Spleen (tissue), 11 donors: ENCODE measurements around the gene LGR6. TPM values are rescaled to one million over a fixed set of nuclear protein-coding genes. Genes with fewer than 3 reads are reported as not detected.
"Not testable (repeated sequence)": the region's sequence is repeated elsewhere in the genome, so short reads cannot be mapped to it uniquely, and the experiment has no call there.

Experiments used
- DNase-seq: peaks from one replicate; pipeline ENCODE4 v3.0.0-alpha.2; 2020
- H3K27ac ChIP-seq, 8 donors: fragments of 200-600 bp; sonication (generic) in 7 of 8; 1 replicate in 4 of 8; 2 replicates in 4 of 8; pipeline versions ENCODE4 v1.5.0 to v1.8.0; 2016 to 2021; ENCODE audit warnings: inconsistent platforms in 4 of 8, mild to moderate bottlenecking in 4 of 8, moderate library complexity in 1 of 8
- H3K27me3 ChIP-seq, 7 donors: fragments of 200-600 bp; sonication (generic) in 6 of 7; replicated peaks in 1 of 7; 1 replicate in 4 of 7; 2 replicates in 3 of 7; pipeline versions ENCODE4 v1.5.0 to v1.8.0; 2016 to 2021; ENCODE audit warnings: inconsistent platforms in 3 of 7, mild to moderate bottlenecking in 1 of 7
- H3K36me3 ChIP-seq, 6 donors: fragments of 200-600 bp; sonication (generic) in 5 of 6; 1 replicate in 4 of 6; 2 replicates in 2 of 6; pipeline versions ENCODE4 v1.5.0 to v1.8.0; 2016 to 2021; ENCODE audit warnings: inconsistent platforms in 2 of 6
- H3K4me1 ChIP-seq, 6 donors: fragments of 200-600 bp; sonication (generic) in 5 of 6; 1 replicate in 3 of 6; 2 replicates in 3 of 6; pipeline versions ENCODE4 v1.5.0 to v1.8.0; 2016 to 2021; ENCODE audit warnings: inconsistent platforms in 3 of 6
- H3K4me3 ChIP-seq, 8 donors: fragments of 200-600 bp; sonication (generic) in 7 of 8; 1 replicate in 4 of 8; 2 replicates in 4 of 8; pipeline versions ENCODE4 v1.5.0 to v1.8.0; 2016 to 2021; ENCODE audit warnings: inconsistent platforms in 4 of 8, mild to moderate bottlenecking in 4 of 8, moderate library complexity in 2 of 8
- H3K9me3 ChIP-seq, 8 donors: fragments of 200-600 bp; sonication (generic) in 7 of 8; 1 replicate in 4 of 8; 2 replicates in 4 of 8; pipeline versions ENCODE4 v1.5.0 to v1.8.0; 2016 to 2021; ENCODE audit warnings: inconsistent platforms in 4 of 8
- CTCF ChIP-seq, 11 experiments: fragments of 200-600 bp in 7 of 11; fragments of 450-650 bp in 4 of 11; sonication (generic) in 4 of 11; IDR thresholded peaks in 8 of 11; conservative IDR thresholded peaks in 3 of 11; 1 replicate in 7 of 11; 2 replicates in 4 of 11; pipeline versions ENCODE4 v1.4.0 to v1.8.0; 2016 to 2021; ENCODE audit warnings: antibody characterized with exemption in 11 of 11, inconsistent platforms in 4 of 11, mild to moderate bottlenecking in 1 of 11
- POLR2A ChIP-seq, 3 donors: fragments of 450-650 bp; IDR thresholded peaks; one replicate each; pipeline ENCODE4 v1.5.1; 2017; ENCODE audit warnings: antibody characterized with exemption in 3 of 3, mild to moderate bottlenecking in 1 of 3
- POLR2AphosphoS5 ChIP-seq, 3 donors: sonication (generic); formaldehyde crosslinking; IDR thresholded peaks; one replicate each; pipeline ENCODE4 v1.5.1; 2017; ENCODE audit warnings: antibody characterized with exemption in 3 of 3
- WGBS, 5 donors: extraction: QIAGEN DNeasy Blood & Tissue Kit in 3 of 5; methylation state at CpG; one replicate each; pipeline versions ENCODE4 v1.1.5 to v1.1.7; 2013 to 2018; 5-methylcytosine and 5-hydroxymethylcytosine counted together
- intact Hi-C: fragments of 100-400 bp; cut with DNase I; formaldehyde crosslinking; loops from one replicate; pipeline ENCODE4 v1.15.0; 2023; ENCODE audit warnings: low total_unique reads
- polyA plus RNA-seq, 3 donors: library from polyadenylated mRNA; stranded (reverse); fragments of 200-250 nt; gene quantifications; one replicate each; pipeline ENCODE4 v1.2.1, GENCODE V29; 2013
- total RNA-seq, 7 donors: library from RNA; depleted of rRNA in 3 of 7; stranded (reverse); fragments of >200 nt in 3 of 7; fragmentation: NEBNext Ultra II Directional in 4 of 7; extraction: Animal tissue kit (Norgen Biotek cat#: 25700) in 4 of 7; gene quantifications; one replicate each; pipeline versions ENCODE4 v1.1.0 to v1.2.1, GENCODE V29; 2016 to 2021
- donor health status: healthy with polysubstance abuse.
- donor health status: DM: no; HTN: no; CAD: no; lungs with moderate emphysema.
- donor health status: DM: no; HTN: no; CAD: no.
- donor health status: Bipolar disorder and iron deficiency.
- donor health status: healthy.
- donor health status: DM: no; HTN: no; CAD: no.
- donor health status: DM: yes; HTN: yes; CAD: no.

Gene LGR6
- total and polyA plus RNA-seq, 10 donors = 0.61 to 24.5 (median 5.3) TPM

GRCh38 chr1:202348509-202349205 is 155.1 kb downstream of the LGR6 start, which contains the start of gene PPP1R12B:
Gene PPP1R12B (plus strand): TSS chr1:202348699. CDS start chr1:202348852, 153 bp downstream.
- Histone ChIP-seq H3K27ac (peak within 1 kb of the TSS; percentile 80 to 95 (median 92)), H3K4me3 (peak within 1 kb of the TSS; percentile 88 to 98 (median 94)), H3K4me1 (peaks cover 10 to 58% (median 29%) of the 10 kb centered on the region in 6 donors), H3K36me3 (no peaks in the 10 kb centered on the region), H3K9me3 (no peaks in the 10 kb centered on the region), H3K27me3 (no peaks in the 10 kb centered on the region)
- intact Hi-C loops = no loop called here
- DNase-seq = peak; percentile 99
- TF ChIP-seq POLR2A (IDR thresholded peaks at IDR 0.05) (peak in 1 of 3 donors; percentile 42), POLR2AphosphoS5 (IDR thresholded peaks at IDR 0.05) (peak; percentile 86 to 92 (median 90)), CTCF (IDR thresholded peaks at IDR 0.05 in 8 of 11, conservative IDR thresholded peaks at IDR 0.05 in 3 of 11) (peak in 3 of 11 experiments; percentile 20 to 39 (median 31))
- 0 to 1% (median 0%) methylated on average over 49 to 60 of the region's 60 CpGs for WGBS, 5 donors

GRCh38 chr1:202349206-202349928 is 155.8 kb downstream of the LGR6 start:
- H3K4me3 ChIP-seq = peak overlapping the region; percentile 88 to 98 (median 94)
- intact Hi-C loops = no loop called here
- no peaks in the 10 kb centered on the region for H3K27me3 ChIP-seq
- H3K27ac ChIP-seq = peak overlapping the region; percentile 80 to 95 (median 92)
- H3K4me1 ChIP-seq = peaks cover 10 to 57% (median 25%) of the 10 kb centered on the region in 6 donors
- H3K36me3 ChIP-seq = no peaks in the 10 kb centered on the region
- TF ChIP-seq POLR2A (IDR thresholded peaks at IDR 0.05) (no peak), POLR2AphosphoS5 (IDR thresholded peaks at IDR 0.05) (no peak), CTCF (IDR thresholded peaks at IDR 0.05 in 8 of 11, conservative IDR thresholded peaks at IDR 0.05 in 3 of 11) (no peak)
- DNase-seq = no peak
- no peaks in the 10 kb centered on the region for H3K9me3 ChIP-seq
- 6 to 8% (median 7%) methylated on average over 12 of the region's 12 CpGs for WGBS, 5 donors

- Histone ChIP-seq H3K36me3 (no peaks in the 10 kb centered on the region), H3K4me3 (no peak overlapping the region), H3K9me3 (no peaks in the 10 kb centered on the region), H3K27me3 (no peaks in the 10 kb centered on the region), H3K4me1 (peaks cover 10 to 57% (median 25%) of the 10 kb centered on the region in 6 donors), H3K27ac (no peak overlapping the region)
- WGBS, 5 donors = 83 to 93% (median 92%) methylated on average over 2 of the region's 2 CpGs
- intact Hi-C loops = no loop called here
- no peak for TF ChIP-seq CTCF (IDR thresholded peaks at IDR 0.05 in 8 of 11, conservative IDR thresholded peaks at IDR 0.05 in 3 of 11)
- no peak for TF ChIP-seq POLR2A (IDR thresholded peaks at IDR 0.05)
- no peak for TF ChIP-seq POLR2AphosphoS5 (IDR thresholded peaks at IDR 0.05)
- DNase-seq = no peak
Observed at GRCh38 chr1:202351725-202352124, 158.1 kb downstream of the LGR6 start.

GRCh38 chr1:202352583-202353197 is 159.1 kb downstream of the LGR6 start:
- peak overlapping the region in 1 of 8 donors; percentile 11 for H3K27ac ChIP-seq
- DNase-seq, H3K4me3 ChIP-seq, intact Hi-C loops, H3K9me3 ChIP-seq, H3K36me3 ChIP-seq, H3K27me3 ChIP-seq: not testable (repeated sequence)
- H3K4me1 ChIP-seq = peaks cover 10 to 56% (median 25%) of the 10 kb centered on the region in 6 donors
- 82 to 93% (median 90%) methylated on average over 11 of the region's 11 CpGs for WGBS, 5 donors
